CD4-positive, alpha-beta T cell treated with Interleukin-21 for 1 hour (primary cell): ENCODE results near the gene PWWP2B.
A peak's percentile ranks its signal among the peaks of the same experiment; 100 is the strongest.
"Not testable (repeated sequence)": the region's sequence is repeated elsewhere in the genome, so short reads cannot be mapped to it uniquely, and the experiment has no call there.

Experiments
- DNase-seq: peaks from one replicate; pipeline ENCODE4 v3.0.0-alpha.2; 2020

PWWP2B gene

GRCh38 chr10:132420981-132421846 lies 24.2 kb downstream of the PWWP2B start:
- peak; percentile 36 for DNase-seq

DNA sequence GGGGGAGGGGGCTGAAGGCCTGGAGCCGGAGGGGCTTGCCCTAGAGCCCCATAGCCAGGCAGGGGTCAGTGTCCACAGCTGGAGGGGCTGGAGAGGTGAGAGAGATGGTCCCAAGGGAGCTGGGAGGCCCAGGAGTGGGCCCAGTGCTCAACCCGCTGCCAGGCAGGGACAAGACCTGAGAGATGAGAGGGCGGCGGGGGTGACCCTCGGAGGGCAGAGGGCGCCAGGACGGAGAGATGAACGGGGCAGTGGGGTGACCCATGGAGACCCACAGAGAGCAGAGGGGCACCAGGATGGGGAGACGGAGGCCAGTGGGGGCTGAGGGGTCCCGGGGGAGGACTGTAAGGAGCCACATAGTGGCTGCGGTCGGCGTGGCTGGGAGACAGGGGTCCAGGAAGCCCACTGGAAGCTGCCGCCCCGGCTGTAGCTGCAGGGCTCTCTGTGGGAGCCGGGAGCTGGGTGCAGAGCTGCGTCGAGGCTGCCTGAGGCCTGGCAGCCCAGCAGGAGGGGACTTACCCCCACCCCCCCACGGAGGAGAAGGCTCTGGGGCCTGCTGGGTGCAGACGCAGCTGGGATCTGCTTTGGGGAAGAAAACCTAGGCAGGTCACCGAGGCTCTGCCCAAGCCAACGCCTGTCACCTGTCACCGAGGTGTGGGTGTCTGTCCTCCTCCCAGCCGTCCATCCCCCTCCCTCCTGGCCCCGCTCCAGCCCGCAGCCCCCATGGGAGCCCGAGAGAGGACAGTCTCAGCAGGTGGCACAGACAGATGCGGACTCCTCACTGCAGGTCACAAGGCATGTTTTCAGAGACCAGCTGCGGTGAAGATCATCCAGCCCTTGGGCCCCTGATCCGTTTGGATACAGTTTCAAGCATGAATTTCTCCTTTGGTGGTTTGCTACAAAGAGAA lies 25.1 kb downstream of the PWWP2B start:
- no peak for DNase-seq

GRCh38 chr10:132422903-132423825 lies 26.2 kb downstream of the PWWP2B start:
- DNase-seq: no peak

DNA sequence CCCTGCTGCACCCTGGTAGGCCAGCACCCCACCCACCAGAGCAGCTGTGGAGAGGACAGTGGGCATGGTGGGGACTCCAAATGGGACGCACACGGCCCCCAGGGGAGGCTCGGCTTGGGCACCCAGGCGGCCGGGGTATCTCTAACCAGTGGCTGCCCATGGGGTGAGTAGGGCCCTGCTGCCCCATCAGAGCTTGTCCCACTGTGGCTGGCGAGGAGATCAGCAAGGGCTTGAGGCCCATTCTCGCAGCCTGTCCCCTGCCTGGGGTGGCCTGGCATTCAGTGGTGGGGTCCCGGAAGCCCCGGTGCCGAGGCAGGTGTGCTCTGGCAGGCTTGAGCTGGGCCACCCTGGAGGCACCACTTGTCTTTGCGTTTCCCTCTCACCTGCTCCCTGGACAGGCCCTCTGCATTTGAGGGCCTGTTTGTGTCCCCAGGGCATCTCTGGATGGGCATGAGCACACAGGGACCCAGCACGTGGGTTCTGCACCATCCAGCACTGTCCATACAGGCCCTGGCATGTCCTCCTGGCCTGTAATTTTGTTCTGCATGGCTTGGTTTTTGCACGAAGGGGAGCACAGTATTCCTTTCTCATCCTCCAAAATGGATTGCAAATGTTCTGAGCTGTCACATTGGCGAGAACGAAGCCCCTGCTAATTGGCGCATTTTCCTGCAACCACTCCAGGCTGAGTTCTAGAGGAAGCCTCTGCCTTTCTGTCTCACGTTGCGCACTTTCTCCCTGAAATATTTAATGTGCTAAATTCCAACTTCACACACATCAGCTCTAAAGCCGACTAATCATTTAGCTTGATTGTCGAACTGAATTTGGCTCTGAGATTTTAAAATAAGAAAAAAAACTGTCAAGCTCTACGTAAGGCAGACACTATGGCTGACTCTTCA lies 27.2 kb downstream of the PWWP2B start:
- DNase-seq: no peak

- DNase-seq: no peak
Measured at GRCh38 chr10:132425029-132425756, 28.2 kb downstream of the PWWP2B start.

GRCh38 chr10:132425757-132426155 lies 28.8 kb downstream of the PWWP2B start:
- no peak for DNase-seq

GRCh38 chr10:132427006-132427771 lies 30.2 kb downstream of the PWWP2B start:
- DNase-seq: no peak

DNA sequence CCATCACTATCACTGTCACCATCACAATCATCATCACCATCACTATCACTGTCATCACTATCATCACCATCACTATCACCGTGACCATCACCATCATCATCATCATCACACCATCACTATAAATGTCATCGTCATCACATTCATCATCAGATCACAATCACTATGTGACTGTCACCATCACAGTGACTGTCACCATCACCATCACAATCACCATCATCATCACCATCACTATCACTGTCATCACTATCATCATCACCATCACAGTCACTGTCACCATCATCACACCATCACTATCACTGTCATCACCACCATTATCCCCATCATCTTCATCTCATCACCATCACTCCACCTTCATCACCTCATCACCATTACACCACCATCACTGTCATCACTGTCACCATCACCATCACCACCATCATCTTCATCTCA lies 31.0 kb downstream of the PWWP2B start:
- no peak for DNase-seq

GRCh38 chr10:132428486-132428995 lies 31.5 kb downstream of the PWWP2B start:
- no peak for DNase-seq

DNA sequence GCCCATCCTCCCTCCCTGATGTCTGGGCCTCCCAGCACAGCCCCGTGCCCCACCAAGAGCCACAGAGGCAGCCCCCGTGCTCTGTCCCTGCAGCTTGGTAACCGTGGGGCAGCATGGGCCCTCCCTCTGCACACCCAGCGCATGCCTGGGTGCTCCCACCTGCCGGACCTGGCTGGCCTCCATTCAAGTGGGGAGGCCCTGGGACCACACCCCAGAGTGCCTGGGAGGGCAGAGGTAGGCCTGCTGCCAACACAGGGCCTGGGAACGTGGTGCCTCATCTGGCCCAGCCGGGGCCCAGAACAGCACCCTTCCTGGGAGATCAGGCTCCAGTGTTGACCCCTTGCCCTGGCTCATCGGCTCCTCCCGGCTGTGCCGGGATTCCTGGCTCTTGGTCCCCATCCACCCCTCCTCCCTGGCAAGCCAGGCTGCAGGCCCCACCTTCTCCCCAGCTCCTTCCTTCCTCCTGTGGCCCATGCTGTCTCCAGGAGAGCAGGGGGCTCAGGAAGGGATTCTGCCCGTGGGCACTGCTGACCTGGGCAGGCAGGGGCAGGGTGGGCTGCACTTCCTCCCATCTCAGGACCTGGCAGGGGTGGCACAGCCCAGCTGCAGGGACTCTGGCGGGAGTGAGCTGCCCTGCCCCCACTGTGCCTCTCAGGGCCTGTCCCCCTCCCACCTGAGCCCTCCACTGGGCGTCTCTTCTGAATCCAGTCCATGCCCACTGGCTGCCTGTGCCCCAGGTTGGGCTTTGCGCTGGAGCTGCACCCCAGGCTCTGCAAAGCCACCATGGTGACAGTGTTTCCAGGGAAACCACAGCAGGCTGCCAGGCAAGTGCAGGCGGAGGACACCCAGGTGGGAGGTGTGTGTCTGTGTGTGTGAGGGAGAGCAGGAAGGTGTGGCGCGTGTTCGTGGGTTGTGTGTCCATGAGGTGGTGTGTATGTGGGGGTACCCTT lies 32.6 kb downstream of the PWWP2B start:
- DNase-seq: no peak

DNA sequence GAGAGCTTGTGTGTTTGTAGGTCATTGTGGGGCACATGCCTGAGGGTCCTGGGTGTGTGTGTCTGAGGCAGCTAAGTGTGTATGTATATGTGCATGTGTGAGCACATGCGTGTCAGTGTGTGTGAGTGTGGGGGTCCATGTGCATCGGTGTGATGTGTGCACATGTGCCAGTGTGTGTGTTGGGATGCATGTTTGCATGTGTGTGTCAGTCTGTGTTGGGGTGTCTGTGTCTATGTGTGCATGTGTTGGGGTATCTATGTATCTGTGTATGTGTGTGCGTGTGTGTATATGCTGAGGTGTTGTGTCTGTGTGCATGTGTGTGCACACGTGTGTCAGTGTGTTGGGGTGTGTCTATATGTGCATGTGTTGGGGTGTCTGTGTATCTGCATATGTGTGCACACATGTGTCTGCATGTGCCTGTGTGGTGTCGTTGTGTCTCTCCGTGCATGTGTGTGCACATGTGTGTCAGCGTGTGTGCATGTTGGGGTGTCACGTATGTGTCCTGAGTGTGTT lies 33.3 kb downstream of the PWWP2B start:
- DNase-seq: no peak

DNA sequence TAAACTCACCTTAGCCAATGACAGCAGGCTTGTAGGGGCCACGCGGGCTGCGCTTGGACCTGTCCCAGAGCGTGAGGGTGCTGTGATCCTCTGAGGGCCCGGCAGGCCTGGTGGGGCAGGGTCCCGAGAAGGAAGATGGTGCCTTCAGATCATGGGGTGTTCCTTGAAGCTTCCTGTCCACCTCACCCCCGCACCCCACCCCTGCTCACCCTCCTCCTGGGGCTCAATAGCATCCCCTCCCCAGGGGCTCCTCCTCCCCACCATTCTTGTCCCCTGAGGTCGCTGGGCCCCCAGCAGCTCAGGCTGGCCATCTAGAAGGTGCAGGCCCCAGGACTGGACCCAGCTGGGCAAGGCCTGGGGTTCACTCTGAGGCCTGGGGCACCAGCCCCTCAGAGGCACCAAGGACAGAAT lies 33.9 kb downstream of the PWWP2B start:
- DNase-seq: no peak

DNA sequence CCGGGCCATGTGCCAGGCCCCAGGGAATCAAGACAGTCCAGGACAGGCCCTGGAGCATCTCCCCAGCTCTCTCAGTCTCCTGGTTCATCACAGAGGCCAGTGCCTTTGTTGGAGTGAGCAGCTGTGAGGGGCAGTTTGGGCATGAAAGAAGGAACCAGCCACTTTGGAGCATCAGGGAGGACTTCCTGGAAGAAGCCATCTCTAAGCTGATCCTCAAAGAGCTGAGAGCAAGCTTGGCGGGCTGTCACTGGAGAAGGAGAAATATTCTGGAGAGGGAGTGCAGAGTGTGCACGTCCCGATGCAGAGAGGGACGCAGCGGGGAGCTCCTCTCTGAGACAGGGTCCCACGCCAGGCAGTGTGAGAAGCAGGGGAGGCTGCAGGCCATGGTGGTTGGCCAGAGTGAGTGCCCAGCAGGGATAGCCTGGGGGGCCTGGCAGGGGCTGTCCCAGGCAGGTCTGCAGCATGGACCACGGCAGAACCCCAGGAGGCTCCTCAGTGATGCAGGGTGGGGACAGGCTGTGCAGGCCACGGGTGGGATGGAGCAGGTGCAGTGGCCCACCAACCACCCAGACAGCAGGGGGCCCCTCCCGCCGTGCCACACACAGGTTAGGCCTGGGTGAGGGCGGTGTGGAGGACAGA lies 34.7 kb downstream of the PWWP2B start:
- DNase-seq: no peak

DNA sequence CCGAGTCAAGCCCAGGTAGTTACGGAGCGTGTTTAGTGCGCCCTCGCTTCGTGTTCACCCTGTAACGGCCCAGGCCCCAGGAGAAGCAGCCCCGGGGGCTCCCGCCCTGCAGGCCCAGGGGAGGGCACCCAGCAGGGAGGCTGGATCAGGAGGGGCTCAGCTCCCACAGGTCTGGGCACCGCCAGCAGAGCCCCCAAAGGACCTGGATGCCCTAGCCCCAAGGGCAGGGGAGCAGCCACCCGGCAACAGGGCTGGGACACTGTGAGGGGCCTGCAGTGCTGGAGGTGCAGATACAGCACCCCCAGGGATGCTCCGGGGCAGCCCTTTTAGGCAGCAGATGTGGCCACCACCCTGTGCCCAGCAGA lies 35.2 kb downstream of the PWWP2B start:
- no peak for DNase-seq

GRCh38 chr10:132433671-132434340 lies 36.8 kb downstream of the PWWP2B start:
- no peak for DNase-seq

GRCh38 chr10:132434405-132435005 lies 37.5 kb downstream of the PWWP2B start:
- DNase-seq: peak; percentile 58

DNA sequence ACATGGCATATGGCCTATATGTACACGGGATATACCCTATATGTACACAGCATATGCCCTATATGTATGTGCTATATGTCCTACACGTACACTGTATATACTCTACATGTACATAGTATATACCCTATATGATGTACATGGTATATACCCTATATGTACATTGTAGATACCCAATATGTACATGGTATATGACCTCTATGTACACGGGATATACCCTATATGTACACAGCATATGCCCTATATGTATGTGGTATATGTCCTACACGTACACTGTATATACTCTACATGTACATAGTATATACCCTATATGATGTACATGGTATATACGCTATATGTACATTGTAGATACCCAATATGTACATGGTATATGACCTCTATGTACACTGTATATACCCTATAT lies 38.3 kb downstream of the PWWP2B start:
- DNase-seq: not testable (repeated sequence)
